HEK293 (cell line): Measurements from ENCODE around the gene VHLL.
A peak's percentile ranks its signal among the peaks of the same experiment; 100 is the strongest.

Experiments
- MEIS1 ChIP-seq: sonication (generic); formaldehyde crosslinking; IDR thresholded peaks from 2 replicates; pipeline ENCODE4 v1.8.1; 2022; ENCODE audit warnings: missing genetic modification reagents, mild to moderate bottlenecking, borderline replicate concordance
- SALL2 ChIP-seq: fragments of 450-650 bp; formaldehyde crosslinking; IDR thresholded peaks from 2 replicates; pipeline ENCODE4 v1.5.0; 2017; ENCODE audit warnings: missing biosample characterization, mild to moderate bottlenecking, missing genetic modification characterization, borderline replicate concordance
- SCRT2 ChIP-seq: fragments of 450-650 bp; formaldehyde crosslinking; IDR thresholded peaks from 2 replicates; pipeline ENCODE4 v1.5.1; 2016; ENCODE audit warnings: missing biosample characterization, missing genetic modification characterization
- TCF7L2 ChIP-seq: IDR thresholded peaks from 2 replicates; pipeline ENCODE4 v1.6.1; 2011; ENCODE audit warnings: low read depth, mild to moderate bottlenecking, inconsistent platforms, low read length, moderate library complexity, borderline replicate concordance
- TRIM28 ChIP-seq: IDR thresholded peaks from 2 replicates; pipeline ENCODE4 v1.6.1; 2011; ENCODE audit warnings: low read length, control low read depth, borderline replicate concordance
- WT1 ChIP-seq: fragments of 450-650 bp; formaldehyde crosslinking; IDR thresholded peaks from 2 replicates; pipeline ENCODE4 v1.5.1; 2016; ENCODE audit warnings: missing biosample characterization, missing genetic modification characterization
- ZBTB21 ChIP-seq: fragments of 450-650 bp; formaldehyde crosslinking; IDR thresholded peaks from 2 replicates; pipeline ENCODE4 v1.5.1; 2017; ENCODE audit warnings: missing biosample characterization, missing genetic modification characterization
- ZBTB48 ChIP-seq: fragments of 450-650 bp; formaldehyde crosslinking; IDR thresholded peaks from 2 replicates; pipeline ENCODE4 v1.5.1; 2016; ENCODE audit warnings: missing biosample characterization, missing genetic modification characterization
- ZBTB8A ChIP-seq: fragments of 450-650 bp; formaldehyde crosslinking; IDR thresholded peaks from 2 replicates; pipeline ENCODE4 v1.5.1; 2016; ENCODE audit warnings: missing biosample characterization, missing genetic modification characterization
- ZFP41 ChIP-seq: fragments of 450-650 bp; formaldehyde crosslinking; IDR thresholded peaks from 2 replicates; pipeline ENCODE4 v1.5.1; 2016; ENCODE audit warnings: missing biosample characterization, missing genetic modification characterization, borderline replicate concordance
- ZNF140 ChIP-seq: fragments of 450-650 bp; formaldehyde crosslinking; IDR thresholded peaks from 2 replicates; pipeline ENCODE4 v1.5.1; 2016; ENCODE audit warnings: missing biosample characterization, missing genetic modification characterization
- ZNF184 ChIP-seq: fragments of 450-650 bp; IDR thresholded peaks from 2 replicates; pipeline ENCODE4 v1.5.1; 2018; ENCODE audit warnings: missing biosample characterization, mild to moderate bottlenecking, missing genetic modification characterization
- ZNF239 ChIP-seq: fragments of 450-650 bp; formaldehyde crosslinking; IDR thresholded peaks from 2 replicates; pipeline ENCODE4 v1.5.1; 2016; ENCODE audit warnings: missing biosample characterization, missing genetic modification characterization
- ZNF248 ChIP-seq: fragments of 450-650 bp; formaldehyde crosslinking; IDR thresholded peaks from 2 replicates; pipeline ENCODE4 v1.5.1; 2017; ENCODE audit warnings: missing biosample characterization, missing genetic modification characterization
- ZNF335 ChIP-seq: fragments of 450-650 bp; formaldehyde crosslinking; conservative IDR thresholded peaks from 2 replicates; pipeline ENCODE4 v1.5.1; 2016; ENCODE audit warnings: missing biosample characterization, missing genetic modification characterization
- ZNF501 ChIP-seq: fragments of 450-650 bp; formaldehyde crosslinking; IDR thresholded peaks from 2 replicates; pipeline ENCODE4 v1.5.1; 2016; ENCODE audit warnings: missing biosample characterization, missing genetic modification characterization
- ZNF558 ChIP-seq: fragments of 450-650 bp; formaldehyde crosslinking; IDR thresholded peaks from 2 replicates; pipeline ENCODE4 v1.5.1; 2016; ENCODE audit warnings: missing biosample characterization, missing genetic modification characterization
- ZNF621 ChIP-seq: fragments of 450-650 bp; formaldehyde crosslinking; IDR thresholded peaks from 2 replicates; pipeline ENCODE4 v1.5.1; 2017; ENCODE audit warnings: missing biosample characterization, missing genetic modification characterization
- ZNF629 ChIP-seq: fragments of 450-650 bp; formaldehyde crosslinking; IDR thresholded peaks from 2 replicates; pipeline ENCODE4 v1.5.1; 2017; ENCODE audit warnings: missing biosample characterization, missing genetic modification characterization
- ZNF776 ChIP-seq: fragments of 450-650 bp; formaldehyde crosslinking; IDR thresholded peaks from 2 replicates; pipeline ENCODE4 v1.5.0; 2017; ENCODE audit warnings: missing biosample characterization, missing genetic modification characterization, borderline replicate concordance
- ZSCAN23 ChIP-seq: fragments of 450-650 bp; formaldehyde crosslinking; IDR thresholded peaks from 2 replicates; pipeline ENCODE4 v1.5.1; 2016; ENCODE audit warnings: missing biosample characterization, missing genetic modification characterization
- TF ChIP-seq, protein P1 (sequence below): fragments of 450-650 bp; formaldehyde crosslinking; conservative IDR thresholded peaks from 2 replicates; pipeline ENCODE4 v1.5.1; 2016; ENCODE audit warnings: low read depth, missing biosample characterization, missing genetic modification characterization
- TF ChIP-seq, protein P2 (sequence below): fragments of 450-650 bp; formaldehyde crosslinking; IDR thresholded peaks from 2 replicates; pipeline ENCODE4 v1.5.1; 2016; ENCODE audit warnings: missing biosample characterization, missing genetic modification characterization
- TF ChIP-seq, protein P3 (sequence below): fragments of 450-650 bp; formaldehyde crosslinking; IDR thresholded peaks from 2 replicates; pipeline ENCODE4 v1.5.1; 2016; ENCODE audit warnings: missing biosample characterization, missing genetic modification characterization
- TF ChIP-seq, protein P4 (sequence below): fragments of 450-650 bp; formaldehyde crosslinking; IDR thresholded peaks from 2 replicates; pipeline ENCODE4 v1.5.1; 2016; ENCODE audit warnings: missing biosample characterization, missing genetic modification characterization
- TF ChIP-seq, protein P5 (sequence below): fragments of 450-650 bp; formaldehyde crosslinking; IDR thresholded peaks from 2 replicates; pipeline ENCODE4 v1.5.1; 2016; ENCODE audit warnings: missing biosample characterization, missing genetic modification characterization
- TF ChIP-seq, protein P6 (sequence below): fragments of 450-650 bp; formaldehyde crosslinking; IDR thresholded peaks from 2 replicates; pipeline ENCODE4 v1.5.1; 2016; ENCODE audit warnings: missing biosample characterization, missing genetic modification characterization, borderline replicate concordance

Gene VHLL

DNA sequence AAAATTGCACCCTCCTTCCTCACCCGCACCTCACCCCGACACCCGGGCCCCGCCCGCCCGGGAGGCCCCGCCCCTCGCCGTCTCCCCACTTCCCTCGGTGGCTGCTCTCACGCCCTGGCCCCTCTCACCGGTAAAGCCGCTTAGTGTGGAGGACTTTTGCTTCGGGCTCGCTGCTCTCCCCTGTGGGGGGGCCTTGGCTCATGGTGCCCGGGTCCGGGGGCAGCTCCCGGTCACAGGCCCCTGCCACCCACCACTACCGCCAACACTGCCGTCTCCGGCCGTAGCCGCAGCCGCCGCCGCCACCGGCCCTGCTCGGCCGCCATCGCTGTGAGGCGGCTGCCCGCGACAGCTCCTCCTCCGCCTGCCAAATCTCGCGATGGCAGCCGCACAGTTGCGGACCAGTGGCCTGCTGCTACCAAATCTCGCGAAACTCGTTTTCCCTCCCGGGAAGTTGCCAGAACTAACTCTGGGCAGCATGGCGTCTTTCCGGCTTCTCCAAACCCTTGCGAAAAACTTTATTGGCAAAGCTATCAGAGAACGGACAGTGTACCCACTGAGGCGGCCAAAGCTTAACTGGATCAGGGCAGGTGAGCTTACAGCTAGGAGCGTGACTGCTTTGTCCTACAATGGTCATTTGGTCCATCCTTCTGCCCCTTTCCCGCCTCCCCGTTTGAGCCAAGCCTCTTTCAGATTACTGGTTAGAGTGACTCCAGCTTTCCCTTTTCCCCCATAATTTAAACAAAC is 16.5 kb downstream of the VHLL start, which contains the start of gene SMG5 (continued):
- TF ChIP-seq, protein P1, sequence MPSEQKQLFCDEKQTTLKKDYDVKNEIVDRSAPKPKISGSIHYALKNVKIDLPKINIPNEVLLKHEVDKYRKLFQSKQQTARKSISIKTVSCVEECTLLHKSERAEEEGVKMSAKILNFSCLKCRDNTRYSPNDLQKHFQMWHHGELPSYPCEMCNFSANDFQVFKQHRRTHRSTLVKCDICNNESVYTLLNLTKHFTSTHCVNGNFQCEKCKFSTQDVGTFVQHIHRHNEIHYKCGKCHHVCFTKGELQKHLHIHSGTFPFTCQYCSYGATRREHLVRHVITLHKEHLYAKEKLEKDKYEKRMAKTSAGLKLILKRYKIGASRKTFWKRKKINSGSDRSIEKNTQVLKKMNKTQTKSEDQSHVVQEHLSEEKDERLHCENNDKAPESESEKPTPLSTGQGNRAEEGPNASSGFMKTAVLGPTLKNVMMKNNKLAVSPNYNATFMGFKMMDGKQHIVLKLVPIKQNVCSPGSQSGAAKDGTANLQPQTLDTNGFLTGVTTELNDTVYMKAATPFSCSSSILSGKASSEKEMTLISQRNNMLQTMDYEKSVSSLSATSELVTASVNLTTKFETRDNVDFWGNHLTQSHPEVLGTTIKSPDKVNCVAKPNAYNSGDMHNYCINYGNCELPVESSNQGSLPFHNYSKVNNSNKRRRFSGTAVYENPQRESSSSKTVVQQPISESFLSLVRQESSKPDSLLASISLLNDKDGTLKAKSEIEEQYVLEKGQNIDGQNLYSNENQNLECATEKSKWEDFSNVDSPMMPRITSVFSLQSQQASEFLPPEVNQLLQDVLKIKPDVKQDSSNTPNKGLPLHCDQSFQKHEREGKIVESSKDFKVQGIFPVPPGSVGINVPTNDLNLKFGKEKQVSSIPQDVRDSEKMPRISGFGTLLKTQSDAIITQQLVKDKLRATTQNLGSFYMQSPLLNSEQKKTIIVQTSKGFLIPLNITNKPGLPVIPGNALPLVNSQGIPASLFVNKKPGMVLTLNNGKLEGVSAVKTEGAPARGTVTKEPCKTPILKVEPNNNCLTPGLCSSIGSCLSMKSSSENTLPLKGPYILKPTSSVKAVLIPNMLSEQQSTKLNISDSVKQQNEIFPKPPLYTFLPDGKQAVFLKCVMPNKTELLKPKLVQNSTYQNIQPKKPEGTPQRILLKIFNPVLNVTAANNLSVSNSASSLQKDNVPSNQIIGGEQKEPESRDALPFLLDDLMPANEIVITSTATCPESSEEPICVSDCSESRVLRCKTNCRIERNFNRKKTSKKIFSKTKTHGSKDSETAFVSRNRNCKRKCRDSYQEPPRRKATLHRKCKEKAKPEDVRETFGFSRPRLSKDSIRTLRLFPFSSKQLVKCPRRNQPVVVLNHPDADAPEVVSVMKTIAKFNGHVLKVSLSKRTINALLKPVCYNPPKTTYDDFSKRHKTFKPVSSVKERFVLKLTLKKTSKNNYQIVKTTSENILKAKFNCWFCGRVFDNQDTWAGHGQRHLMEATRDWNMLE (tag by site-specific recombination): peak; percentile 72; the same call in 1 of the 2 replicates
- TF ChIP-seq ZSCAN23 (tag by site-specific recombination) (0 out of 2 replicates have a peak, but pooled peaks have one; percentile 78), ZNF558 (tag by site-specific recombination) (peak; percentile 86), ZNF621 (no peak), ZNF335 (tag by site-specific recombination) (peak; percentile 94), TRIM28 (peak; percentile 71), ZBTB8A (tag by site-specific recombination) (peak; percentile 66), ZNF629 (tag by site-specific recombination) (peak; percentile 93), ZNF239 (tag by site-specific recombination) (no peak), ZNF501 (tag by site-specific recombination) (peak; percentile 96), ZNF140 (tag by site-specific recombination) (no peak), ZBTB48 (tag by site-specific recombination) (peak; percentile 97), ZNF184 (tag by site-specific recombination) (no peak), WT1 (peak; percentile 60), ZNF776 (tag by site-specific recombination) (no peak), ZFP41 (tag by site-specific recombination) (no peak), SALL2 (tag by site-specific recombination) (no peak), SCRT2 (tag by site-specific recombination) (0 out of 2 replicates have a peak, but pooled peaks have one; percentile 26), ZNF248 (tag by site-specific recombination) (no peak), ZBTB21 (tag by site-specific recombination) (peak; percentile 88), MEIS1 (CRISPR knock-in tag) (no peak), TCF7L2 (no peak)
- TF ChIP-seq, protein P2, sequence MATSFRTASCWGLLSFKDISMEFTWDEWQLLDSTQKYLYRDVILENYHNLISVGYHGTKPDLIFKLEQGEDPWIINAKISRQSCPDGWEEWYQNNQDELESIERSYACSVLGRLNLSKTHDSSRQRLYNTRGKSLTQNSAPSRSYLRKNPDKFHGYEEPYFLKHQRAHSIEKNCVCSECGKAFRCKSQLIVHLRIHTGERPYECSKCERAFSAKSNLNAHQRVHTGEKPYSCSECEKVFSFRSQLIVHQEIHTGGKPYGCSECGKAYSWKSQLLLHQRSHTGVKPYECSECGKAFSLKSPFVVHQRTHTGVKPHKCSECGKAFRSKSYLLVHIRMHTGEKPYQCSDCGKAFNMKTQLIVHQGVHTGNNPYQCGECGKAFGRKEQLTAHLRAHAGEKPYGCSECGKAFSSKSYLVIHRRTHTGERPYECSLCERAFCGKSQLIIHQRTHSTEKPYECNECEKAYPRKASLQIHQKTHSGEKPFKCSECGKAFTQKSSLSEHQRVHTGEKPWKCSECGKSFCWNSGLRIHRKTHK (tag by site-specific recombination): no peak
- TF ChIP-seq, protein P3, sequence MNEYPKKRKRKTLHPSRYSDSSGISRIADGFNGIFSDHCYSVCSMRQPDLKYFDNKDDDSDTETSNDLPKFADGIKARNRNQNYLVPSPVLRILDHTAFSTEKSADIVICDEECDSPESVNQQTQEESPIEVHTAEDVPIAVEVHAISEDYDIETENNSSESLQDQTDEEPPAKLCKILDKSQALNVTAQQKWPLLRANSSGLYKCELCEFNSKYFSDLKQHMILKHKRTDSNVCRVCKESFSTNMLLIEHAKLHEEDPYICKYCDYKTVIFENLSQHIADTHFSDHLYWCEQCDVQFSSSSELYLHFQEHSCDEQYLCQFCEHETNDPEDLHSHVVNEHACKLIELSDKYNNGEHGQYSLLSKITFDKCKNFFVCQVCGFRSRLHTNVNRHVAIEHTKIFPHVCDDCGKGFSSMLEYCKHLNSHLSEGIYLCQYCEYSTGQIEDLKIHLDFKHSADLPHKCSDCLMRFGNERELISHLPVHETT (tag by site-specific recombination): peak; percentile 97
- TF ChIP-seq, protein P4, sequence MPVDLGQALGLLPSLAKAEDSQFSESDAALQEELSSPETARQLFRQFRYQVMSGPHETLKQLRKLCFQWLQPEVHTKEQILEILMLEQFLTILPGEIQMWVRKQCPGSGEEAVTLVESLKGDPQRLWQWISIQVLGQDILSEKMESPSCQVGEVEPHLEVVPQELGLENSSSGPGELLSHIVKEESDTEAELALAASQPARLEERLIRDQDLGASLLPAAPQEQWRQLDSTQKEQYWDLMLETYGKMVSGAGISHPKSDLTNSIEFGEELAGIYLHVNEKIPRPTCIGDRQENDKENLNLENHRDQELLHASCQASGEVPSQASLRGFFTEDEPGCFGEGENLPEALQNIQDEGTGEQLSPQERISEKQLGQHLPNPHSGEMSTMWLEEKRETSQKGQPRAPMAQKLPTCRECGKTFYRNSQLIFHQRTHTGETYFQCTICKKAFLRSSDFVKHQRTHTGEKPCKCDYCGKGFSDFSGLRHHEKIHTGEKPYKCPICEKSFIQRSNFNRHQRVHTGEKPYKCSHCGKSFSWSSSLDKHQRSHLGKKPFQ (tag by site-specific recombination): no peak
- TF ChIP-seq, protein P5, sequence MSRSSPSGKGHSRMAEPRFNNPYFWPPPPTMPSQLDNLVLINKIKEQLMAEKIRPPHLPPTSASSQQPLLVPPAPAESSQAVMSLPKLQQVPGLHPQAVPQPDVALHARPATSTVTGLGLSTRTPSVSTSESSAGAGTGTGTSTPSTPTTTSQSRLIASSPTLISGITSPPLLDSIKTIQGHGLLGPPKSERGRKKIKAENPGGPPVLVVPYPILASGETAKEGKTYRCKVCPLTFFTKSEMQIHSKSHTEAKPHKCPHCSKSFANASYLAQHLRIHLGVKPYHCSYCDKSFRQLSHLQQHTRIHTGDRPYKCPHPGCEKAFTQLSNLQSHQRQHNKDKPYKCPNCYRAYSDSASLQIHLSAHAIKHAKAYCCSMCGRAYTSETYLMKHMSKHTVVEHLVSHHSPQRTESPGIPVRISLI (tag by site-specific recombination): 0 out of 2 replicates have a peak, but pooled peaks have one; percentile 47
- TF ChIP-seq, protein P6, sequence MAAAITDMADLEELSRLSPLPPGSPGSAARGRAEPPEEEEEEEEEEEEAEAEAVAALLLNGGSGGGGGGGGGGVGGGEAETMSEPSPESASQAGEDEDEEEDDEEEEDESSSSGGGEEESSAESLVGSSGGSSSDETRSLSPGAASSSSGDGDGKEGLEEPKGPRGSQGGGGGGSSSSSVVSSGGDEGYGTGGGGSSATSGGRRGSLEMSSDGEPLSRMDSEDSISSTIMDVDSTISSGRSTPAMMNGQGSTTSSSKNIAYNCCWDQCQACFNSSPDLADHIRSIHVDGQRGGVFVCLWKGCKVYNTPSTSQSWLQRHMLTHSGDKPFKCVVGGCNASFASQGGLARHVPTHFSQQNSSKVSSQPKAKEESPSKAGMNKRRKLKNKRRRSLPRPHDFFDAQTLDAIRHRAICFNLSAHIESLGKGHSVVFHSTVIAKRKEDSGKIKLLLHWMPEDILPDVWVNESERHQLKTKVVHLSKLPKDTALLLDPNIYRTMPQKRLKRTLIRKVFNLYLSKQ (tag by site-specific recombination): no peak
